ENCODE results near the gene SCUBE1. TPM values are rescaled to one million over a fixed set of nuclear protein-coding genes. Genes with fewer than 3 reads are reported as not detected.
A peak's percentile ranks its signal among the peaks of the same experiment; 100 is the strongest.

The SCUBE1 gene
- total RNA-seq, 1 donor from 2014 or later = not detected

GRCh38 chr22:43272301-43272700, 70.9 kb downstream of the SCUBE1 start:
- no peak for TF ChIP-seq CTCF (conservative IDR thresholded peaks at IDR 0.05; ENCODE audit: low read depth, low read length)
- no peak for DNase-seq (ENCODE audit: low read depth)
- no peak overlapping the region for H3K4me3 ChIP-seq (ENCODE audit: low read depth, low read length)

GRCh38 chr22:43270949-43271348, 72.2 kb downstream of the SCUBE1 start:
- DNase-seq (ENCODE audit: low read depth) = no peak
- H3K4me3 ChIP-seq (ENCODE audit: low read depth, low read length) = no peak overlapping the region
- TF ChIP-seq CTCF (conservative IDR thresholded peaks at IDR 0.05; ENCODE audit: low read depth, low read length) = no peak

- no peak for DNase-seq (ENCODE audit: low read depth)
- TF ChIP-seq CTCF (conservative IDR thresholded peaks at IDR 0.05; ENCODE audit: low read depth, low read length) = peak; percentile 16
- no peak overlapping the region for H3K4me3 ChIP-seq (ENCODE audit: low read depth, low read length)
Measured at GRCh38 chr22:43270314-43270908, 72.8 kb downstream of the SCUBE1 start.

DNA sequence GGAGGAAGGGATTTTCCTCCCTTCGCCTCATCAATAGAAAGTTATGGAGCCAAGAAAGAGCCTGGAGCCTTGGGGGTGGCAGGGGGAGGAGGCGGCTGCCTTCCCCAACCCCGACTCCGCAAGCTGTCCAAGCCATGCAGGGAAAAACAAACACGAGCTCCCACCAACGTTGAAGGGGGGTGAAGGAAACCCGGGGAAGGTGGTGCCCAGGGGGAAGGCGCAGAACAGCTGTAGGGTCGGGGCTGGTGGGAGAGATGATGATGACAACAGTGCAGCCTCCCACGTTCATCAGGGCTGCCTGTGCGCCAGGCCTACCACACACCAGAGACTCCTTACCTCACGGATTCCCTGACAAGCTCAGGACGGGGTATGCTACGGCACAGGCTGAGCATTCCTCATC, 73.5 kb downstream of the SCUBE1 start:
- no peak for DNase-seq (ENCODE audit: low read depth)
- no peak overlapping the region for H3K4me3 ChIP-seq (ENCODE audit: low read depth, low read length)
- TF ChIP-seq CTCF (conservative IDR thresholded peaks at IDR 0.05; ENCODE audit: low read depth, low read length) = no peak

GRCh38 chr22:43269246-43269645, 73.9 kb downstream of the SCUBE1 start:
- no peak for DNase-seq (ENCODE audit: low read depth)
- H3K4me3 ChIP-seq (ENCODE audit: low read depth, low read length) = no peak overlapping the region
- no peak for TF ChIP-seq CTCF (conservative IDR thresholded peaks at IDR 0.05; ENCODE audit: low read depth, low read length)

DNA sequence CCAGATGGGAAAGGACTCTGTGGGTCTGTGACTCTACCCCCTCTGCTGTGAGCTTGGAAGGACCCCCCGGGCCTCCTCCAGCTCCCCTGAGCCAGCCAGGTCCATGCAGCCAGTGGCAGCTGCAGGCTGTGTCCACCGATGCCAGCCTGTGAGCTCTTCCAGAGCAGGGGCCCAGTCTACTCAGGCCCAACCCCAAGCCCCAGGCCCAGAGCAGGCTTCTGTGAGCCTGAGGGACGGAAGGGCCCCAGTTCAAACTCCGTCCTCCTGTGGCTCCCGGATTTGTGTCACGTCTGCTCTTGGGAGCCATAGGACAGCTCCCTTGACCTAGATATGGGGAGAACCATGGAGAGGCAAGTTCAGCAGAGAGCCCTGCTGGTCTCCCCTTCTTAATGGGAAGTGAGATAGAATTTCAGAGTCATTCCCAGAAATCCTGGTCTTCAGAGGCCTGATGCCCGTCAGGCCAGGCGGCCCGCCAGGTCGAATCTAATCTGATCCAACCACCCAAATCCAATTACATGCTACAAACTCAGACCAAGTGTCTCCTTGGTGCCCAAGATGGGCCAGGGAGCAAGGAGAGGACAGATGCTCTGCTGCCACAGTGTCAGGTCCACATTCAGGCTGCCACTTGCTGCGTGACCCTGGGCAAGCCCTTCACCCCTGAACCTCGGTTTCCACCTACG, 75.1 kb downstream of the SCUBE1 start:
- H3K4me3 ChIP-seq (ENCODE audit: low read depth, low read length) = no peak overlapping the region
- no peak for TF ChIP-seq CTCF (conservative IDR thresholded peaks at IDR 0.05; ENCODE audit: low read depth, low read length)
- DNase-seq (ENCODE audit: low read depth) = no peak

All from epithelial cell of proximal tubule (primary cell).